GM23338 (cell line): ENCODE data around the gene TVP23A.

Experiments
- CREB1 ChIP-seq: fragments of 250-450 bp; sonication (Bioruptor Pico); IDR thresholded peaks from 2 replicates; pipeline ENCODE4 v1.5.0; 2020; ENCODE audit warnings: low read depth, mild to moderate bottlenecking, moderate library complexity
- ETS1 ChIP-seq: IDR thresholded peaks from 2 replicates; pipeline ENCODE4 v1.6.1; 2016; ENCODE audit warnings: antibody characterized with exemption
- EZH2 ChIP-seq: fragments of 200-600 bp; sonication (generic); IDR thresholded peaks from one replicate; pipeline ENCODE4 v1.8.0; 2017; ENCODE audit warnings: antibody characterized with exemption, mild to moderate bottlenecking, low read depth; ENCODE audit not compliant: unreplicated experiment
- EZH2phosphoT487 ChIP-seq: fragments of 200-600 bp; sonication (generic); IDR thresholded peaks from one replicate; pipeline ENCODE4 v1.8.1; 2018; ENCODE audit warnings: antibody characterized with exemption; ENCODE audit not compliant: unreplicated experiment
- JUNB ChIP-seq: IDR thresholded peaks from one replicate; pipeline ENCODE4 v1.6.1; 2016; ENCODE audit warnings: antibody characterized with exemption; ENCODE audit not compliant: unreplicated experiment
- POLR2AphosphoS5 ChIP-seq: IDR thresholded peaks from 2 replicates; pipeline ENCODE4 v1.6.1; 2016; ENCODE audit warnings: antibody characterized with exemption, low read depth
- REST ChIP-seq: IDR thresholded peaks from one replicate; pipeline ENCODE4 v1.6.1; 2018; ENCODE audit warnings: antibody characterized with exemption; ENCODE audit not compliant: unreplicated experiment
- STAT1 ChIP-seq: IDR thresholded peaks from one replicate; pipeline ENCODE4 v1.6.1; 2016; ENCODE audit warnings: antibody characterized with exemption; ENCODE audit not compliant: unreplicated experiment
- TF ChIP-seq, protein P1 (sequence below), 2 experiments: fragments of 200-600 bp in 1 of 2; sonication (generic) in 1 of 2; conservative IDR thresholded peaks; 2 replicates each; pipeline versions ENCODE4 v1.5.1 to v1.6.1; 2016 to 2017; ENCODE audit warnings: antibody characterized with exemption in 2 of 2, low read depth in 2 of 2, mild to moderate bottlenecking in 2 of 2, moderate library complexity in 1 of 2
- TF ChIP-seq, protein P2 (sequence below): fragments of 250-450 bp; sonication (Bioruptor Pico); IDR thresholded peaks from 2 replicates; pipeline ENCODE4 v1.5.0; 2020; ENCODE audit warnings: mild to moderate bottlenecking, moderate library complexity

GRCh38 chr16:10859658-10860057 lies 41.1 kb upstream of the TVP23A start:
- TF ChIP-seq, protein P1, sequence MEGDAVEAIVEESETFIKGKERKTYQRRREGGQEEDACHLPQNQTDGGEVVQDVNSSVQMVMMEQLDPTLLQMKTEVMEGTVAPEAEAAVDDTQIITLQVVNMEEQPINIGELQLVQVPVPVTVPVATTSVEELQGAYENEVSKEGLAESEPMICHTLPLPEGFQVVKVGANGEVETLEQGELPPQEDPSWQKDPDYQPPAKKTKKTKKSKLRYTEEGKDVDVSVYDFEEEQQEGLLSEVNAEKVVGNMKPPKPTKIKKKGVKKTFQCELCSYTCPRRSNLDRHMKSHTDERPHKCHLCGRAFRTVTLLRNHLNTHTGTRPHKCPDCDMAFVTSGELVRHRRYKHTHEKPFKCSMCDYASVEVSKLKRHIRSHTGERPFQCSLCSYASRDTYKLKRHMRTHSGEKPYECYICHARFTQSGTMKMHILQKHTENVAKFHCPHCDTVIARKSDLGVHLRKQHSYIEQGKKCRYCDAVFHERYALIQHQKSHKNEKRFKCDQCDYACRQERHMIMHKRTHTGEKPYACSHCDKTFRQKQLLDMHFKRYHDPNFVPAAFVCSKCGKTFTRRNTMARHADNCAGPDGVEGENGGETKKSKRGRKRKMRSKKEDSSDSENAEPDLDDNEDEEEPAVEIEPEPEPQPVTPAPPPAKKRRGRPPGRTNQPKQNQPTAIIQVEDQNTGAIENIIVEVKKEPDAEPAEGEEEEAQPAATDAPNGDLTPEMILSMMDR (conservative IDR thresholded peaks at IDR 0.05; ENCODE audit: low read depth in 2 of 2), result no peak
- TF ChIP-seq EZH2 (no peak), POLR2AphosphoS5 (no peak), REST (no peak), CREB1 (no peak), EZH2phosphoT487 (no peak), JUNB (no peak), ETS1 (no peak), STAT1 (no peak)
- TF ChIP-seq, protein P2, sequence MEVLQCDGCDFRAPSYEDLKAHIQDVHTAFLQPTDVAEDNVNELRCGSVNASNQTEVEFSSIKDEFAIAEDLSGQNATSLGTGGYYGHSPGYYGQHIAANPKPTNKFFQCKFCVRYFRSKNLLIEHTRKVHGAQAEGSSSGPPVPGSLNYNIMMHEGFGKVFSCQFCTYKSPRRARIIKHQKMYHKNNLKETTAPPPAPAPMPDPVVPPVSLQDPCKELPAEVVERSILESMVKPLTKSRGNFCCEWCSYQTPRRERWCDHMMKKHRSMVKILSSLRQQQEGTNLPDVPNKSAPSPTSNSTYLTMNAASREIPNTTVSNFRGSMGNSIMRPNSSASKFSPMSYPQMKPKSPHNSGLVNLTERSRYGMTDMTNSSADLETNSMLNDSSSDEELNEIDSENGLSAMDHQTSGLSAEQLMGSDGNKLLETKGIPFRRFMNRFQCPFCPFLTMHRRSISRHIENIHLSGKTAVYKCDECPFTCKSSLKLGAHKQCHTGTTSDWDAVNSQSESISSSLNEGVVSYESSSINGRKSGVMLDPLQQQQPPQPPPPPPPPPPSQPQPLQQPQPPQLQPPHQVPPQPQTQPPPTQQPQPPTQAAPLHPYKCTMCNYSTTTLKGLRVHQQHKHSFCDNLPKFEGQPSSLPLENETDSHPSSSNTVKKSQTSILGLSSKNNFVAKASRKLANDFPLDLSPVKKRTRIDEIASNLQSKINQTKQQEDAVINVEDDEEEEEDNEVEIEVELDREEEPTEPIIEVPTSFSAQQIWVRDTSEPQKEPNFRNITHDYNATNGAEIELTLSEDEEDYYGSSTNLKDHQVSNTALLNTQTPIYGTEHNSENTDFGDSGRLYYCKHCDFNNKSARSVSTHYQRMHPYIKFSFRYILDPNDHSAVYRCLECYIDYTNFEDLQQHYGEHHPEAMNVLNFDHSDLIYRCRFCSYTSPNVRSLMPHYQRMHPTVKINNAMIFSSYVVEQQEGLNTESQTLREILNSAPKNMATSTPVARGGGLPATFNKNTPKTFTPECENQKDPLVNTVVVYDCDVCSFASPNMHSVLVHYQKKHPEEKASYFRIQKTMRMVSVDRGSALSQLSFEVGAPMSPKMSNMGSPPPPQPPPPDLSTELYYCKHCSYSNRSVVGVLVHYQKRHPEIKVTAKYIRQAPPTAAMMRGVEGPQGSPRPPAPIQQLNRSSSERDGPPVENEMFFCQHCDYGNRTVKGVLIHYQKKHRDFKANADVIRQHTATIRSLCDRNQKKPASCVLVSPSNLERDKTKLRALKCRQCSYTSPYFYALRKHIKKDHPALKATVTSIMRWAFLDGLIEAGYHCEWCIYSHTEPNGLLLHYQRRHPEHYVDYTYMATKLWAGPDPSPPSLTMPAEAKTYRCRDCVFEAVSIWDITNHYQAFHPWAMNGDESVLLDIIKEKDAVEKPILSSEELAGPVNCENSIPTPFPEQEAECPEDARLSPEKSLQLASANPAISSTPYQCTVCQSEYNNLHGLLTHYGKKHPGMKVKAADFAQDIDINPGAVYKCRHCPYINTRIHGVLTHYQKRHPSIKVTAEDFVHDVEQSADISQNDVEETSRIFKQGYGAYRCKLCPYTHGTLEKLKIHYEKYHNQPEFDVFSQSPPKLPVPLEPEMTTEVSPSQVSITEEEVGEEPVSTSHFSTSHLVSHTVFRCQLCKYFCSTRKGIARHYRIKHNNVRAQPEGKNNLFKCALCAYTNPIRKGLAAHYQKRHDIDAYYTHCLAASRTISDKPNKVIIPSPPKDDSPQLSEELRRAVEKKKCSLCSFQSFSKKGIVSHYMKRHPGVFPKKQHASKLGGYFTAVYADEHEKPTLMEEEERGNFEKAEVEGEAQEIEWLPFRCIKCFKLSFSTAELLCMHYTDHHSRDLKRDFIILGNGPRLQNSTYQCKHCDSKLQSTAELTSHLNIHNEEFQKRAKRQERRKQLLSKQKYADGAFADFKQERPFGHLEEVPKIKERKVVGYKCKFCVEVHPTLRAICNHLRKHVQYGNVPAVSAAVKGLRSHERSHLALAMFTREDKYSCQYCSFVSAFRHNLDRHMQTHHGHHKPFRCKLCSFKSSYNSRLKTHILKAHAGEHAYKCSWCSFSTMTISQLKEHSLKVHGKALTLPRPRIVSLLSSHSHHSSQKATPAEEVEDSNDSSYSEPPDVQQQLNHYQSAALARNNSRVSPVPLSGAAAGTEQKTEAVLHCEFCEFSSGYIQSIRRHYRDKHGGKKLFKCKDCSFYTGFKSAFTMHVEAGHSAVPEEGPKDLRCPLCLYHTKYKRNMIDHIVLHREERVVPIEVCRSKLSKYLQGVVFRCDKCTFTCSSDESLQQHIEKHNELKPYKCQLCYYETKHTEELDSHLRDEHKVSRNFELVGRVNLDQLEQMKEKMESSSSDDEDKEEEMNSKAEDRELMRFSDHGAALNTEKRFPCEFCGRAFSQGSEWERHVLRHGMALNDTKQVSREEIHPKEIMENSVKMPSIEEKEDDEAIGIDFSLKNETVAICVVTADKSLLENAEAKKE (CRISPR knock-in tag), result no peak
